AG04450 (cell line): ENCODE data around the gene SEMA4G. TPM values are rescaled to one million over a fixed set of nuclear protein-coding genes. Genes with fewer than 3 reads are reported as not detected.
A peak's percentile ranks its signal among the peaks of the same experiment; 100 is the strongest.

Source experiments
- CTCF ChIA-PET: fragments of 300-600, 350-600 bp; formaldehyde crosslinking; extraction: SDS; loops from one replicate; lab custom pipeline; 2022; ENCODE audit warnings: antibody characterized with exemption, inconsistent platforms; lab: Charles Lee
- POLR2A ChIA-PET: fragments of 350-600 bp; formaldehyde crosslinking; extraction: SDS; loops from one replicate; lab custom pipeline; 2021; ENCODE audit warnings: antibody characterized with exemption, inconsistent platforms; lab: Yijun Ruan, JAX
- DNase-seq: peaks from one replicate; pipeline ENCODE4 v3.0.0-alpha.2; 2011; ENCODE audit warnings: low read depth, low spot score
- H3K27ac ChIP-seq: one replicate; pipeline ENCODE4 v1.5.1; 2012; ENCODE audit warnings: low read depth, low read length, control low read depth
- H3K27me3 ChIP-seq: one replicate; pipeline ENCODE4 v1.6.0; 2012; ENCODE audit warnings: low read length; ENCODE audit not compliant: control insufficient read depth, insufficient read depth
- H3K4me3 ChIP-seq: 2 replicates; pipeline ENCODE4 v1.5.1; 2011; ENCODE audit warnings: mild to moderate bottlenecking, low read depth, low read length, control low read depth
- H3K9me3 ChIP-seq: 2 replicates; pipeline ENCODE4 v1.5.1; 2012; ENCODE audit warnings: low read length; ENCODE audit not compliant: control insufficient read depth, insufficient read depth
- CTCF ChIP-seq: IDR thresholded peaks from 2 replicates; pipeline ENCODE4 v1.5.1; 2011; ENCODE audit warnings: low read depth, low read length, control low read depth, inconsistent platforms
- polyA plus RNA-seq: library from polyadenylated mRNA; depleted of rRNA; stranded (reverse); fragments of >200 nt; gene quantifications from 2 replicates; pipeline ENCODE4 v1.2.3, GENCODE V29; 2011

SEMA4G gene
- polyA plus RNA-seq, 1 experiment, result 10.5 TPM

- no peaks in the 10 kb centered on the region for H3K27me3 ChIP-seq
- CTCF ChIA-PET, result interaction anchor here (0.6 to 12.4 kb wide), 13 partner anchors 9 to 590 kb away, joined by 3 to 271 read pairs (median 6); partner anchors contain the start of genes MRPL43, PDZD7, SEMA4G and SFXN3
- POLR2A ChIA-PET, result interaction anchor here (0.6 to 3.3 kb wide), 6 partner anchors 9 to 63 kb away, joined by 3 to 20 read pairs (median 5); partner anchors contain the start of gene KAZALD1
- DNase-seq, result no peak
- no peaks in the 10 kb centered on the region; the same call in 1 of the 2 replicates for H3K9me3 ChIP-seq
- TF ChIP-seq CTCF, result no peak
- H3K27ac ChIP-seq, result peak overlapping the region; percentile 95
- H3K4me3 ChIP-seq, result peak overlapping the region; percentile 90
Observed at GRCh38 chr10:100998183-100998990, 29.1 kb downstream of the SEMA4G start.

DNA sequence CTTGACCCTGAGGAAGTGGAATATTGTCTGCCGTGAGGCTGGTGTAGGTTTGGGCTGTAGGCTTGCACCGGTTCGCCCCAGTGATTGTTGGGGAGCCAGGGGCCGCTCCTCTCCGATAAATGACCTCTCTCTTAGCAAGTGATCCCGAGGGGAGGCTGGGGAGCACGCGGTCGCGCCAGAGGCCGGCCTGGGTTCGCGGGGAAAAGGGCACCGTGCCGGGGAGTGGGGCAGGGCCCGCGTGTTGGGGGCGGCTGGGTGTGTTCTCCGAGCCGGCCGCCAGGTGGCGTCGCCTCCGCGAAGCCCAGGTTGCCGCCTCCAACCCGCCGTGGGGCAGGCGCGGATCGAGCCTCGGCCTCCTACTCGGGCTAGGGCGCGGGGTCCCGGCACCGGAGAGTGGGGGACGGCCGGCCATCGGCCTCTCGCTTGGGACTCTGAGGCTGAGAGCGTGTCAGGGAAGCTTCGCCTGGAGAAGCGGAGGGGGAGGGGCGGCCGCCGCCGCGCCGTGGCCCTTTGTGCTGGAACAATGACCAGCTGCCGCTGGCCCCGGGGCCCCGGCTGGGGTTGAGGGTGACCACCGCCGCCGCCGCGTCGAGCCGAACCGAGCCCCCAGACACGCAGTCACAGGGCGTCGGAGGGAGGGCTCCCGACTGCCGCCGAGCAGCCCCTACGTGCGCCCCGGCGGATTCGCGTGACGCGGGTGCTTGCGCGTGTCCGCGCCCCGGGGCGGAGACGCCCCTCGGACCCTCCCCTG lies 29.9 kb downstream of the SEMA4G start:
- no peak for DNase-seq
- peak overlapping the region; percentile 90 for H3K4me3 ChIP-seq
- CTCF ChIA-PET, result interaction anchor here (0.6 to 12.4 kb wide), 13 partner anchors 8 to 111 kb away, joined by 3 to 271 read pairs (median 4); partner anchors contain the start of genes PDZD7 and SFXN3
- no peaks in the 10 kb centered on the region; the same call in 1 of the 2 replicates for H3K9me3 ChIP-seq
- TF ChIP-seq CTCF, result peak; percentile 76
- peak overlapping the region; percentile 95 for H3K27ac ChIP-seq
- H3K27me3 ChIP-seq, result no peaks in the 10 kb centered on the region
- POLR2A ChIA-PET, result interaction anchor here (0.6 to 3.3 kb wide), 6 partner anchors 9 to 62 kb away, joined by 3 to 20 read pairs (median 4); partner anchors contain the start of gene KAZALD1

GRCh38 chr10:100999742-101000126 lies 30.4 kb downstream of the SEMA4G start, which contains the start of gene LZTS2:
TSS of gene LZTS2 (plus strand) at chr10:100999808. CDS start at chr10:101002539, 2,731 bp downstream.
- TF ChIP-seq CTCF, result no peak
- CTCF ChIA-PET, result interaction anchor here (0.6 to 12.4 kb wide), 11 partner anchors 8 to 111 kb away, joined by 3 to 271 read pairs (median 4); partner anchors contain the start of genes PDZD7 and SFXN3
- Histone ChIP-seq H3K27me3 (no peaks in the 10 kb centered on the region), H3K4me3 (peak within 1 kb of the TSS; percentile 90), H3K9me3 (no peaks in the 10 kb centered on the region; the same call in 1 of the 2 replicates), H3K27ac (peak within 1 kb of the TSS; percentile 95)
- no peak for DNase-seq
- POLR2A ChIA-PET, result interaction anchor here (0.7 to 1.5 kb wide), 2 partner anchors 11 to 15 kb away, joined by 3 read pairs; no protein-coding TSS in a partner anchor

DNA sequence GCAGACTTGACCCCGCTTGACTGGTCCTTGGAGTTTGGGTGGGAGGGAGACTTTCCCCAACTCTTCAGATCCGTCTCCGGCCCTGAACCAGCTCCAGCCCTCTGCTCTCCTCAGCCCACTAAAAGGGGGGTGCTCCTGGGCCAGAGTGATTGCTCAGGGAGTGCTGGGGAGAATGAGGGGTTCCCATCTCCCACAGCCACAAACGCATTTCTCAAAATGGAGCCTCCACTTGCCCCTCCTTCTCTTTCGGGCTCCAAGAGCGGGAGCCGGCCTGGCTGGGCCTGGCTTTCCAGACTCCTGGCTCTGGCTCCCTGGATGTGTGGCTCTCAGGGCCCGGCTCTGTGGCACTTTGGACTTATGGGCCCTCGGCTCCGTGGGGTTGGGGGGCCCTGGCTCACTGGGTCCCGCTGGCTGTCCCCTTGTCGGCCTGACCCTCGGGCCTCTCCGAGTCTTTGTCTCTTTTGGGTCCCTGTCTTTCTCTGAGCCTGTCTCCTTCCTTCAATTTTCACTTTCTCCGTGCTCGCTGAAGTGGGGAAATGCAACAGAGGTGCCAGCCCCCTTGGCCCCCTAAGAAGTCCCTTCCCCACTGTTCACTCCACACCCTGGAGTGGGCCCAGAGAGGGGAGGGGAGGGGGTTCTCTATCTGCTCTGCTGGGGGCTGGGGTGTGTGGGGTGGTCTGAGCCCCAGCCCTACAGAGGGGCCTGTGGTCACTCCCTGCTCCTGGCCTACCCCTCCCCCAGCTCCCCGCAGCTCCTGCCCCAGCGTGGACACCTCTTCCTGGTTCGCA lies 31.0 kb downstream of the SEMA4G start:
- peak overlapping the region; percentile 90 for H3K4me3 ChIP-seq
- TF ChIP-seq CTCF, result no peak
- H3K9me3 ChIP-seq, result no peaks in the 10 kb centered on the region; the same call in 1 of the 2 replicates
- ChIA-PET CTCF (interaction anchor here (1.0 to 12.4 kb wide), 5 partner anchors 9 to 41 kb away, joined by 3 to 271 read pairs (median 9); no protein-coding TSS in a partner anchor), POLR2A (interaction anchor here (2.0 kb wide), 1 partner anchor 14 kb away, joined by 4 read pairs; no protein-coding TSS in a partner anchor)
- peak overlapping the region; percentile 92 for H3K27ac ChIP-seq
- H3K27me3 ChIP-seq, result no peaks in the 10 kb centered on the region
- no peak for DNase-seq
